ENCODE measurements around the gene ALLC. TPM values are rescaled to one million over a fixed set of nuclear protein-coding genes. Genes with fewer than 3 reads are reported as not detected.

The ALLC gene
- polyA plus RNA-seq, 1 experiment = not detected

- no peak for DNase-seq (ENCODE audit: low read depth, low spot score)
- Histone ChIP-seq H3K4me3 (ENCODE audit: low read depth, low read length) (no peak overlapping the region), H3K27ac (ENCODE audit: low read depth, low read length) (no peak overlapping the region), H3K27me3 (ENCODE audit: control insufficient read depth, insufficient read depth, low read length) (peaks cover 4% of the 10 kb centered on the region), H3K9me3 (ENCODE audit: control insufficient read depth, insufficient read depth, low read length) (no peaks in the 10 kb centered on the region; the same call in 1 of the 2 replicates)
- ChIA-PET POLR2A (no interaction called here), CTCF (interaction anchor here (1.7 kb wide), 1 partner anchor 103 kb away, joined by 9 read pairs; no protein-coding TSS in a partner anchor)
- TF ChIP-seq, protein P1, sequence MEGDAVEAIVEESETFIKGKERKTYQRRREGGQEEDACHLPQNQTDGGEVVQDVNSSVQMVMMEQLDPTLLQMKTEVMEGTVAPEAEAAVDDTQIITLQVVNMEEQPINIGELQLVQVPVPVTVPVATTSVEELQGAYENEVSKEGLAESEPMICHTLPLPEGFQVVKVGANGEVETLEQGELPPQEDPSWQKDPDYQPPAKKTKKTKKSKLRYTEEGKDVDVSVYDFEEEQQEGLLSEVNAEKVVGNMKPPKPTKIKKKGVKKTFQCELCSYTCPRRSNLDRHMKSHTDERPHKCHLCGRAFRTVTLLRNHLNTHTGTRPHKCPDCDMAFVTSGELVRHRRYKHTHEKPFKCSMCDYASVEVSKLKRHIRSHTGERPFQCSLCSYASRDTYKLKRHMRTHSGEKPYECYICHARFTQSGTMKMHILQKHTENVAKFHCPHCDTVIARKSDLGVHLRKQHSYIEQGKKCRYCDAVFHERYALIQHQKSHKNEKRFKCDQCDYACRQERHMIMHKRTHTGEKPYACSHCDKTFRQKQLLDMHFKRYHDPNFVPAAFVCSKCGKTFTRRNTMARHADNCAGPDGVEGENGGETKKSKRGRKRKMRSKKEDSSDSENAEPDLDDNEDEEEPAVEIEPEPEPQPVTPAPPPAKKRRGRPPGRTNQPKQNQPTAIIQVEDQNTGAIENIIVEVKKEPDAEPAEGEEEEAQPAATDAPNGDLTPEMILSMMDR (IDR thresholded peaks at IDR 0.05; ENCODE audit: low read depth, low read length) = no peak
Observed at GRCh38 chr2:3725002-3725401, 67.0 kb downstream of the ALLC start.

DNA sequence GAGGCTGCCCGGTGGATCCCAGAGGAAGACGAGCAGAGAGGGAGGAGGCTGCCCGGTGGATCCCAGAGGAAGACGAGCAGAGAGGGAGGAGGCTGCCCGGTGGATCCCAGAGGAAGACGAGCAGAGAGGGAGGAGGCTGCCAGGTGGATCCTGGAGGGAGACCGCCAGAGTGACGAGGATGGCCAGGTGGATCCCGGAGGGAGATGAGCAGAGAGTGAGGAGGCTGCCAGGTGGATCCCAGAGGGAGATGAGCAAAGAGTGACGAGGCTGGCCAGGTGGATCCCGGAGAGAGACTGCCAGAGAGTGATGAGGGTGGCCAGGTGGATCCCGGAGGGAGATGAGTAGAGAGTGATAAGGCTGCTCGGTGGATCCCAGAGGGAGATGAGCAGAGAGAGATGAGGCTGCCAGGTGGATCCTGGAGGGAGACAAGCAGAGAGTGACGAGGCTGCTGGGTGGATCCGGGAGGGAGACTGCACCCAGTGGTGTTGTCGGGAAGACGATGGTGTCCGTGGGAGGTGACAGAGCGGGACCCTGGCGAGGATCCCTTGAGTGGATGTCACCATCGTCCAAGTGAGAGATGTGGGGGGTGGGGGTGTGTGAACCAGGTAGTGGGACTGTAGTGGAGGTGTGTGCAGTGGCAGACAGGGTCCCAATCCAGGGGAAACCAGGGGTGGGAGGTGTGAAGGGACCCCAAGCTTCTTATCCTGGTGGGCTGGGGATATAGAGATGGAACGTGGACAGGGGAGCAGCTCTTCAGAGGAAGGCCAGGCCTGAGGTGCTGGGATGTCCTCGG lies 67.7 kb downstream of the ALLC start:
- no peak for DNase-seq (ENCODE audit: low read depth, low spot score)

GRCh38 chr2:3726511-3726910 lies 68.5 kb downstream of the ALLC start:
- POLR2A ChIA-PET = no interaction called here
- Histone ChIP-seq H3K27me3 (ENCODE audit: control insufficient read depth, insufficient read depth, low read length) (peaks cover 4% of the 10 kb centered on the region), H3K27ac (ENCODE audit: low read depth, low read length) (no peak overlapping the region), H3K9me3 (ENCODE audit: control insufficient read depth, insufficient read depth, low read length) (no peaks in the 10 kb centered on the region; the same call in 1 of the 2 replicates), H3K4me3 (ENCODE audit: low read depth, low read length) (no peak overlapping the region)
- DNase-seq (ENCODE audit: low read depth, low spot score) = no peak
- CTCF ChIA-PET = interaction anchor here (2.7 to 5.2 kb wide), 4 partner anchors 15 to 100 kb away, joined by 25 to 142 read pairs (median 43); no protein-coding TSS in a partner anchor
- TF ChIP-seq, protein P1 (IDR thresholded peaks at IDR 0.05; ENCODE audit: low read depth, low read length) = no peak

More for the DNA sequence above, 67.7 kb downstream of the ALLC start:
- TF ChIP-seq, protein P1 (IDR thresholded peaks at IDR 0.05; ENCODE audit: low read depth, low read length) = no peak
- CTCF ChIA-PET = interaction anchor here (4.5 to 5.2 kb wide), 2 partner anchors 55 to 101 kb away, joined by 56 to 142 read pairs; no protein-coding TSS in a partner anchor
- Histone ChIP-seq H3K27ac (ENCODE audit: low read depth, low read length) (no peak overlapping the region), H3K9me3 (ENCODE audit: control insufficient read depth, insufficient read depth, low read length) (no peaks in the 10 kb centered on the region; the same call in 1 of the 2 replicates), H3K4me3 (ENCODE audit: low read depth, low read length) (no peak overlapping the region), H3K27me3 (ENCODE audit: control insufficient read depth, insufficient read depth, low read length) (peaks cover 4% of the 10 kb centered on the region)
- POLR2A ChIA-PET = no interaction called here

- ChIA-PET POLR2A (no interaction called here), CTCF (interaction anchor here (0.5 to 5.2 kb wide), 31 partner anchors 8 to 1640 kb away, joined by 3 to 142 read pairs (median 9); no protein-coding TSS in a partner anchor)
- DNase-seq (ENCODE audit: low read depth, low spot score) = no peak
- H3K27me3 ChIP-seq (ENCODE audit: control insufficient read depth, insufficient read depth, low read length) = peaks cover 4% of the 10 kb centered on the region
- no peak overlapping the region for H3K27ac ChIP-seq (ENCODE audit: low read depth, low read length)
- H3K4me3 ChIP-seq (ENCODE audit: low read depth, low read length) = peak overlapping the region; percentile 36
- H3K9me3 ChIP-seq (ENCODE audit: control insufficient read depth, insufficient read depth, low read length) = no peaks in the 10 kb centered on the region; the same call in 1 of the 2 replicates
- TF ChIP-seq, protein P1 (IDR thresholded peaks at IDR 0.05; ENCODE audit: low read depth, low read length) = no peak
Observed at GRCh38 chr2:3727397-3728045, 69.5 kb downstream of the ALLC start.

Measured in AG04450 (cell line).